Trophoblast cell (in vitro differentiated cells and primary cell): ENCODE data around the gene FPGS.

ENCODE experiments used
- DNase-seq, 2 donors: peaks; one replicate each; pipeline ENCODE4 v3.0.0-alpha.2; 2016
- H2AFZ ChIP-seq: 2 replicates; pipeline ENCODE4 v1.6.1; 2013; ENCODE audit warnings: low read length, moderate library complexity, mild to moderate bottlenecking; ENCODE audit not compliant: insufficient read depth, poor library complexity
- H2AK5ac ChIP-seq: 2 replicates; pipeline ENCODE4 v1.6.1; 2013; ENCODE audit warnings: mild to moderate bottlenecking, low read length
- H2BK120ac ChIP-seq: 2 replicates; pipeline ENCODE4 v1.6.1; 2013; ENCODE audit warnings: low read length, mild to moderate bottlenecking, moderate library complexity; ENCODE audit not compliant: insufficient read depth, poor library complexity
- H2BK12ac ChIP-seq: 2 replicates; pipeline ENCODE4 v1.6.1; 2013; ENCODE audit warnings: mild to moderate bottlenecking, low read length, moderate library complexity
- H2BK5ac ChIP-seq: 2 replicates; pipeline ENCODE4 v1.6.1; 2013; ENCODE audit warnings: low read length, low read depth, moderate library complexity, mild to moderate bottlenecking; ENCODE audit not compliant: poor library complexity
- H3K14ac ChIP-seq: 2 replicates; pipeline ENCODE4 v1.6.1; 2013; ENCODE audit warnings: mild to moderate bottlenecking, low read length
- H3K18ac ChIP-seq: 2 replicates; pipeline ENCODE4 v1.6.1; 2013; ENCODE audit warnings: mild to moderate bottlenecking, low read length
- H3K23ac ChIP-seq: 2 replicates; pipeline ENCODE4 v1.6.1; 2013; ENCODE audit warnings: low read length
- H3K27ac ChIP-seq: 2 replicates; pipeline ENCODE4 v1.5.1; 2013; ENCODE audit warnings: low read depth, mild to moderate bottlenecking, inconsistent platforms, low read length, moderate library complexity
- H3K27me3 ChIP-seq: 2 replicates; pipeline ENCODE4 v1.6.1; 2013; ENCODE audit warnings: inconsistent platforms, mild to moderate bottlenecking, low read length, moderate library complexity; ENCODE audit not compliant: insufficient read depth
- H3K36me3 ChIP-seq, 2 experiments: 1 replicate in 1 of 2; 2 replicates in 1 of 2; pipeline ENCODE4 v1.6.1; 2013; ENCODE audit warnings: low read length in 2 of 2, mild to moderate bottlenecking in 2 of 2, moderate library complexity in 1 of 2; ENCODE audit not compliant: insufficient read depth in 2 of 2, control insufficient read depth in 1 of 2
- H3K4ac ChIP-seq: 2 replicates; pipeline ENCODE4 v1.6.1; 2013; ENCODE audit warnings: low read depth, mild to moderate bottlenecking, low read length, moderate library complexity
- H3K4me1 ChIP-seq, 2 experiments: 1 replicate in 1 of 2; 2 replicates in 1 of 2; pipeline ENCODE4 v1.6.1; 2013; ENCODE audit warnings: low read length in 2 of 2, mild to moderate bottlenecking in 2 of 2, moderate library complexity in 1 of 2; ENCODE audit not compliant: insufficient read depth in 2 of 2, control insufficient read depth in 1 of 2
- H3K4me2 ChIP-seq: 2 replicates; pipeline ENCODE4 v1.6.1; 2013; ENCODE audit warnings: inconsistent platforms, mild to moderate bottlenecking, low read length, moderate library complexity
- H3K4me3 ChIP-seq: 2 replicates; pipeline ENCODE4 v1.5.1; 2013; ENCODE audit warnings: mild to moderate bottlenecking, low read depth, low read length, inconsistent platforms
- H3K79me1 ChIP-seq: one replicate; pipeline ENCODE4 v1.6.1; 2013; ENCODE audit warnings: low read length
- H3K79me2 ChIP-seq: 2 replicates; pipeline ENCODE4 v1.6.1; 2013; ENCODE audit warnings: low read length, mild to moderate bottlenecking; ENCODE audit not compliant: control insufficient read depth, insufficient read depth, poor library complexity
- H3K9ac ChIP-seq: 2 replicates; pipeline ENCODE4 v1.6.1; 2013; ENCODE audit warnings: mild to moderate bottlenecking, low read length
- H3K9me3 ChIP-seq: 2 replicates; pipeline ENCODE4 v1.6.1; 2013; ENCODE audit warnings: low read depth, mild to moderate bottlenecking, control low read depth, inconsistent platforms, low read length; ENCODE audit not compliant: insufficient read depth
- H4K12ac ChIP-seq: 2 replicates; pipeline ENCODE4 v1.6.1; 2013; ENCODE audit warnings: low read depth, mild to moderate bottlenecking, low read length, moderate library complexity
- H4K8ac ChIP-seq: 2 replicates; pipeline ENCODE4 v1.6.1; 2013; ENCODE audit warnings: low read depth, mild to moderate bottlenecking, low read length, moderate library complexity
- H4K91ac ChIP-seq: one replicate; pipeline ENCODE4 v1.6.1; 2013; ENCODE audit warnings: low read depth, mild to moderate bottlenecking, low read length, moderate library complexity
- WGBS: extraction: QIAGEN DNeasy Blood & Tissue Kit; methylation state at CpG from one replicate; pipeline ENCODE4 v1.1.7; 2013; ENCODE audit warnings: missing lambda C conversion rate; ENCODE audit not compliant: insufficient read length, insufficient coverage; ENCODE audit errors: extremely low coverage; 5-methylcytosine and 5-hydroxymethylcytosine counted together

The FPGS gene

DNA sequence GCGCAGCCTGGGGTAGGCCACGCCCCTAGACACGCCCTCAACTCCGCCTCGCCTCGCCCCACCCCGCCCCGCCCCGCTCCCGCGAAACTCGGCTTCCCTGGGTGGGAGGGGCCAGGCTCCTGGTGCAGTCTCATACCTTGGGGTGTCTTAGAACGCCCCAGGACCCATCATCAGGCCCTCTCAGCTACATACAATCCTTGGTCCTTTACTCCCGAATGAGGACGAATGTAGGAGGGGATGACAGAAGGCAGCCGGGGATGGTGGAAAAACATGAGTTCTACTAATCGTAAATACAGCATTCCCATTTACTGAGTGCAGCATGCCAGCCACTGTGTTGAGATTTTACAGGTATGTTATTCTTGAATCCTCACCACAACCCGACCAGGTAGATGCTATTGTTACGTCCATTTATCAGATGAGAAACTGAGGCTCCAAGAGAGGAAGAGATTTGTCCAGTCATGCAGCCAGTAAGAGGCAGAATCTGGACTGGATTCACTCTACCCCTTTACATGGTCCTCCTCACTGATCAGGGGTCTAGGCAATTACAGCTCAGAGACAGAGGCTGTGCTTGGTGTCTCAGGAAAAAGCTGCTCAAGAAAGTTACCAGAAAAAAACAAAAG, 31.0 kb upstream of the FPGS start:
- no peak overlapping the region for H3K23ac ChIP-seq
- no peaks in the 10 kb centered on the region for H3K36me3 ChIP-seq
- H3K27ac ChIP-seq, result no peak overlapping the region
- H2AK5ac ChIP-seq, result no peak overlapping the region
- H3K79me2 ChIP-seq, result no peaks in the 10 kb centered on the region
- no CpG with 5 or more reads among the region's 19 CpGs for whole genome bisulfite sequencing
- H3K4me1 ChIP-seq, result peaks cover 5 to 16% of the 10 kb centered on the region in 2 experiments
- H3K4me2 ChIP-seq, result peak overlapping the region; percentile 63
- H3K18ac ChIP-seq, result no peak overlapping the region
- H2BK120ac ChIP-seq, result no peak overlapping the region
- no peaks in the 10 kb centered on the region for H3K79me1 ChIP-seq
- H3K27me3 ChIP-seq, result no peaks in the 10 kb centered on the region
- H3K9me3 ChIP-seq, result no peaks in the 10 kb centered on the region
- H4K12ac ChIP-seq, result no peak overlapping the region
- no peak overlapping the region for H3K4ac ChIP-seq
- H3K9ac ChIP-seq, result no peak overlapping the region
- no peak overlapping the region for H4K8ac ChIP-seq
- no peak overlapping the region for H2BK5ac ChIP-seq
- no peak overlapping the region for H2AFZ ChIP-seq
- no peak overlapping the region for H3K14ac ChIP-seq
- no peak overlapping the region for H4K91ac ChIP-seq
- H2BK12ac ChIP-seq, result no peak overlapping the region
- DNase-seq, result no peak
- no peak overlapping the region for H3K4me3 ChIP-seq

DNA sequence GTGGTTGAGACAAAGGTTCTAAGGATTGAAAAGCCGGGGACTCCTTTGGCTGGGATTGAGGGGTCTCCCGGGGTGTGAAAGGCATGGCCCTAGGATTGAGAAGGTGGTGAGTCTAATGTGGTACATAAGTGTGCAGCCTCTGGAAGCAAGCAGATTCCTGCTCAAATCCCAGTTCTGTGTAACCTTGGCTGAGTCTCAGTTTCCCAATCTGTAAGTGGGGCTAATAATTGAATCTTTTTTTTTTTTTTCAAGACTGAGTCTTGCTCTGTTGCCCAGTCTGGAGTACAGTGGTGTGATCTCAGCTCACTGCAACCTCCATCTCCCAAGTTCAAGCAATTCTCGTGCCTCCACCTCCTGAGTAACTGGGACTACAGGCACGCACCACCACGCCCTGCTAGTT, 30.1 kb upstream of the FPGS start:
- Histone ChIP-seq H2AFZ (no peak overlapping the region), H3K23ac (no peak overlapping the region), H3K27ac (no peak overlapping the region), H3K36me3 (no peaks in the 10 kb centered on the region), H3K4me3 (no peak overlapping the region), H3K4me1 (peaks cover 3 to 14% of the 10 kb centered on the region in 2 experiments), H3K79me1 (no peaks in the 10 kb centered on the region), H3K9me3 (peaks cover 2% of the 10 kb centered on the region), H3K4me2 (no peak overlapping the region), H3K9ac (no peak overlapping the region), H2BK5ac (no peak overlapping the region), H2BK12ac (no peak overlapping the region), H4K12ac (no peak overlapping the region), H2AK5ac (no peak overlapping the region), H3K27me3 (no peaks in the 10 kb centered on the region), H4K8ac (no peak overlapping the region), H3K4ac (no peak overlapping the region), H4K91ac (no peak overlapping the region), H3K79me2 (no peaks in the 10 kb centered on the region), H3K18ac (no peak overlapping the region), H3K14ac (no peak overlapping the region), H2BK120ac (no peak overlapping the region)
- no peak for DNase-seq
- whole genome bisulfite sequencing, result no CpG with 5 or more reads among the region's 5 CpGs

DNA sequence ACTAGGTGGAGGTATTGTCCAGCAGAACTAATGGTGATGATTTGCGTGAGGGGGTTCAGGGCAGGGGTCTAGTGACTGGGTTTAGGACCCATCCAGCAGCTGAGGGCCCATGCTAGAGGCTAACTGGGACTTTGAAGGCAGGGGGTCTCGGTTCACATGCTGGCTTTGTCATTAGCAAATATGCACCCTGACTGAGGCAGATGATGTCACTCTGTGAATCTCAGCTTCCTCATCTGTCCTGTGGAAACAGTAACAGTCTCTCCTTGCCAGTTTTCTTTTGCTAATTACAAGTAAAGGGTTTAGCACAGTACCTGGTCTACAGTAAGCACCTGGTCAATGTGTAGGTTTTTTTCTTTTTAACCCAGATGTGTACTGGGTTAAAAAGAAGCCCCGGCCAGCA, 29.4 kb upstream of the FPGS start:
- Histone ChIP-seq H2BK5ac (no peak overlapping the region), H3K18ac (no peak overlapping the region), H3K27me3 (no peaks in the 10 kb centered on the region), H2AK5ac (no peak overlapping the region), H3K27ac (no peak overlapping the region), H4K8ac (no peak overlapping the region), H3K79me1 (no peaks in the 10 kb centered on the region), H3K4ac (no peak overlapping the region), H4K91ac (no peak overlapping the region), H3K4me2 (no peak overlapping the region), H3K9ac (no peak overlapping the region), H3K14ac (no peak overlapping the region), H4K12ac (no peak overlapping the region), H3K4me3 (no peak overlapping the region), H3K79me2 (no peaks in the 10 kb centered on the region), H3K9me3 (peaks cover 2% of the 10 kb centered on the region), H3K36me3 (no peaks in the 10 kb centered on the region), H2BK120ac (no peak overlapping the region), H3K23ac (no peak overlapping the region), H2BK12ac (no peak overlapping the region), H3K4me1 (peaks cover 0 to 12% of the 10 kb centered on the region in 2 experiments), H2AFZ (no peak overlapping the region)
- no CpG with 5 or more reads among the region's 3 CpGs for WGBS
- no peak for DNase-seq

- no CpG with 5 or more reads among the region's 10 CpGs for WGBS
- Histone ChIP-seq H3K23ac (no peak overlapping the region), H4K8ac (no peak overlapping the region), H3K9me3 (peaks cover 2% of the 10 kb centered on the region), H4K12ac (no peak overlapping the region), H4K91ac (no peak overlapping the region), H3K79me2 (no peaks in the 10 kb centered on the region), H3K9ac (no peak overlapping the region), H2BK5ac (no peak overlapping the region), H3K27ac (no peak overlapping the region), H3K79me1 (no peaks in the 10 kb centered on the region), H3K4ac (no peak overlapping the region), H3K4me1 (peaks cover 0 to 12% of the 10 kb centered on the region in 2 experiments), H2BK120ac (no peak overlapping the region), H3K27me3 (no peaks in the 10 kb centered on the region), H2AK5ac (no peak overlapping the region), H3K36me3 (no peaks in the 10 kb centered on the region), H3K4me3 (no peak overlapping the region), H2AFZ (no peak overlapping the region), H3K14ac (no peak overlapping the region), H2BK12ac (no peak overlapping the region), H3K18ac (no peak overlapping the region), H3K4me2 (no peak overlapping the region)
- no peak for DNase-seq
Observed at GRCh38 chr9:127773981-127774380, 28.7 kb upstream of the FPGS start.
